Activated CD8-positive, alpha-beta memory T cell treated with anti-CD3 and anti-CD28 coated beads, Interleukin-2, amount 50 U/mL, for 24 hours (primary cell): Measurements from ENCODE around the gene ARV1.
"Not testable (repeated sequence)": the region's sequence is repeated elsewhere in the genome, so short reads cannot be mapped to it uniquely, and the experiment has no call there.

ENCODE experiments used
- DNase-seq: peaks from one replicate; pipeline ENCODE4 v3.0.0-alpha.2; 2020; ENCODE audit errors: extremely low read depth

ARV1 gene

DNA sequence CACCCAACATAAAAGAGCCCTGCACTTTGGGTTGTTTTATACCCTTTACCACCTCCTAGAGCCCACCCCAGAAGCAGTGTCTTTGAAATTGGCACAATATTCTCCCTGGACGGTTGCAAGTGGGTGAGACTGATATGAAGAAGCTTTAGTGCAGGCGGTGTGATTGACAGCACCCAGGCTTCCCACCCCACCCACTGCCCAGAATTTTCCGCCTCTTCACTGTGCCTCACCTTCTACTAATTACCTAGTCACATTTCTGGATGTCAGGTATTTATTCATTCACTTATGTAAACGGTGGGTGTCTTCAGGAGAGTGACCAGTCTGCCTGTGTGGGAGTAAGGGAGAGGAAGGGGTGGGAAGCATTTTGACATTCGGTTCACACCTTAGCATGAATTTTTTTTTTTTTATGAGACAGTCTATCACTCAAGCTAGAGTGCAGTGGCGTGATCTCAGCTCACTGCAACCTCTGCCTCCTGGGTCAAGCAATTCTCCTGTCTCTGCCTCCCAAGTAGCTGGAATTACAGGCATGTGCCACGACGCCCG lies 62.9 kb downstream of the ARV1 start:
- DNase-seq = no peak

DNA sequence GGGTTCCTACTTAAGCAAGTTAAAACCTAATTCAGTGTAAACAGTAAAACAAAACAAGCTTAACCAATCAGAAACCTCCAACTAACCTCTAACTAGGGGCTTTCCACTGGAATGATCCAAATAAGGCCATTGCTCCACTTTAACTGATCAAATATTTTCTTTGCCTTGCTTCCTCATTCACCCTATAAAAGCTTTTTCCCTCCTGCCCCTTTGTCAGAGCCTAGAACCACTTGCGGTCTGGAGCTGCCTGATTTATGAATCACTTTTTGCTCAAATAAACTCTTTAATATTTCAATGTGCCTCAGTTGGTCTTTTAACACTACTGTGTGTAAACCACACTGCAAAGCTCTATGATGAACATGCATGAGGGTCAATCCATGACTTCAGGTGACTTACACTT lies 65.7 kb downstream of the ARV1 start:
- no peak for DNase-seq

DNA sequence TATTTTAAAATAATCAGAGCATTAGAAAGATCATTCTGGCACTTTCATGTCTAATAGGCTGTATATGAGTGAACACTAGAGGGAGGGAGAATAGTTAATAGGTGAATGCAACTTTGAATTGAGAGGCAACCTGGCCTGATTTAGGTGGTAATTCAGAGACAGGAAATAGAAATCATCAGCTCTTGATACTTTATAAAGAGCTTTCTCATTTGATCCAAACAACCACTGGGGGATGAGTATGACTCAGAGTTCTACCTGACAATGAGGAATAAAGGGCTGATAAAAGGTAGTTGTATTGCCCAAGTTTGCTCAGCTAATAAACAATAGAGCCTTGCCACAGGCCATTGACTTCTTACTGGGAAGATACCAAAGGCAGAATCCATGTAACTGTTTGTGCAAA lies 66.4 kb downstream of the ARV1 start:
- DNase-seq = no peak

DNA sequence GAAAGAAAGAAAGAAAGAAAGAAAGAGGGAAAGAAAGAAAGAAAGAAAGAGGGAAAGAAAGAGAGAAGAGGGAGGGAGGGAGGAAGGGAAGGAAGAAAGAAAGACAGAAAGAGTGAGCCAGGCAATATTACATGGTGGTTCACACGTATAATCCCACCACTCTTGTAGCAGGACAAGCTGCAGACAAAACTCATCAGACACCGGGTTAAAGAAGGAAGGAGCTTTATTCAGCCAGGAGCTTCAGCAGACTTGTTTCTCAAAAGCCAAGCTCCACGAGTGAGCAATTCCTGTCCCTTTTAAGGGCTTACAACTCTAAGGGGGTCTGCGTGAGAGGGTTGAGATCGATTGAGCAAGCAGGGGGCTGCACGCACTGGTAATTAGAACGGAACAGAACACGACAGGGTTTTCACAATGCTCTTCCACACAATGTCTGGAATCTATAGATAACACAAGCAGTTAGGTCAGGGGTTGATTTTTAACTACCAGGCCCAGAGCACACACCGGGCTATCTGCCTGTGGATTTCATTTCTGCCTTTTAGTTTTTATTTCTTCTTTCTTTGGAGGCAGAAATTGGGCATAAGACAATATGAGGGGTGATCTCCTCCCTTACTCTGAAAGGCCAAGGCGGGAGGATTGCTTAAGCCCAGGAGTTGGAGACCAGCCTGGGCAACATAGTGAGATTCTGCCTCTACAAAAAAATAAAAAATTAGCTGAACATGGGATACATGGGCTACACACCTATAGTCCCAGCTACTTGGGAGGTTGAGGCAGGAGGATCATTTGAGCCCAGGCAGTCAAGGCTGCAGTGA lies 67.2 kb downstream of the ARV1 start:
- not testable (repeated sequence) for DNase-seq

DNA sequence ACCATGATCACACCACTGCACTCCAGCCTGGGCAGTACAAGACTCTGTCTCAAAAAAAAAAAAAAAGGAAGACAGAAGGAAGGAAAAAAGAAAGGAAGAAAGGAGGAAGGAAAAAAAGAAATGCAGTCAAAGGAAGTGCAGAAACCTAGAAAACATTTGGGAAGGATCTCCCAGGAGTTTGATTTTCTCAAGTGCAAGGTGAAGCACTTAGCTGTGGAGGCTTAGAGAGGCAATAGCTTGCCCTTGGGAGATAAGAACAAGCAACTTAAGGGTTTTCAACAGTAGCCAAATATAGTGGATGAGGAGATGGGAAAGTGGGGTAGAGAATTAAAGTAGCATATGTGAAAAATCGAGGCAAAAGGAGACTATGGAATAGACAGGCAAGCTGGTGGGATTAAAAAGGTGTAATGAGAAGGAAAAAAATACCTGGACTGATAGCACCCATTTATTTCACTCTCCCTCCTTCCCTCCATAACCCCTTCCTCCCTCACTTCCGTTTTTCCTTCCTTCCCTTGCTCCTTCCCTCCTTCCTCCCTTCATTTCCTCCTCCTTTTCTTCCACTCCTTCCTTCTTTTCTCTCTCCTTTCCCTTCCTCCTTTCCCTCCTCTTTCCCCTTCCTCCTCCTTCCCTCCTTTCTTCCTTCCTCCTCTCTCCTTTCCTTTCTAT lies 68.0 kb downstream of the ARV1 start:
- no peak for DNase-seq

DNA sequence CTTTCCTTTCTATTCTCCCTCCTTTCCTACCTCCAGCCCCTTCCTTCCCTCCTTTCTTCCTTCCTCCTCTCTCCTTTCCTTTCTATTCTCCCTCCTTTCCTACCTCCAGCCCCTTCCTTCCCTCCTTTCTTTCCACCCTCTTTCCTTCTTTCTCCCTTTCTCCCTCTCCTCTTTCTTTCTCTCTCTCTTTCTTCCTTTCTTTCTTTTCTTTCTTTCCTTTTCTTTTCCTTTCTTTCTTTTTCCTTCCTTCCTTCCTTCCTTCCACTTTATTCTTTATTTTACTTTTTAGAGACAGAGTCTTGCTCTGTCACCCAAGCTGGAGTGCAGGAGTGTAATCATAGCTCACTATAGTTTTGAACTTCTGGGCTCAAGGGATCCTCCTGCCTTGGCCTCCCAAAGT lies 68.6 kb downstream of the ARV1 start:
- not testable (repeated sequence) for DNase-seq

DNA sequence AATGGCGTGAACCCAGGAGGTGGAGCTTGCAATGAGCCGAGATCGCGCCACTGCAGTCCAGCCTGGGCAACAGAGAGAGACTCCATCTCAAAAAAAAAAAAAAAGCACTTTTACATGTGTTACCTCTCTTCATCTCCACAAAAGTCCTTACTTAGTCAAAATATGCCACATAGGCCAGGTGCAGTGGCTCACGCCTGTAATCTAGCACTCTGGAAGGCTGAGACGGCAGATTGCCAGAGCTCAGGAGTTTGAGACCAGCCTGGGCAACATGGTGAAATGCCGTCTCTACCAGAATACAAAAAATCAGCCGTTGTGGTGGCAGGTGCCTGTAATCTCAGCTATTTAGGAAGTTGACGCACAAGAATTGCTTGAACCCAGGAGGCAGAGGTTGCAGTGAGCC lies 69.5 kb downstream of the ARV1 start:
- DNase-seq = not testable (repeated sequence)

DNA sequence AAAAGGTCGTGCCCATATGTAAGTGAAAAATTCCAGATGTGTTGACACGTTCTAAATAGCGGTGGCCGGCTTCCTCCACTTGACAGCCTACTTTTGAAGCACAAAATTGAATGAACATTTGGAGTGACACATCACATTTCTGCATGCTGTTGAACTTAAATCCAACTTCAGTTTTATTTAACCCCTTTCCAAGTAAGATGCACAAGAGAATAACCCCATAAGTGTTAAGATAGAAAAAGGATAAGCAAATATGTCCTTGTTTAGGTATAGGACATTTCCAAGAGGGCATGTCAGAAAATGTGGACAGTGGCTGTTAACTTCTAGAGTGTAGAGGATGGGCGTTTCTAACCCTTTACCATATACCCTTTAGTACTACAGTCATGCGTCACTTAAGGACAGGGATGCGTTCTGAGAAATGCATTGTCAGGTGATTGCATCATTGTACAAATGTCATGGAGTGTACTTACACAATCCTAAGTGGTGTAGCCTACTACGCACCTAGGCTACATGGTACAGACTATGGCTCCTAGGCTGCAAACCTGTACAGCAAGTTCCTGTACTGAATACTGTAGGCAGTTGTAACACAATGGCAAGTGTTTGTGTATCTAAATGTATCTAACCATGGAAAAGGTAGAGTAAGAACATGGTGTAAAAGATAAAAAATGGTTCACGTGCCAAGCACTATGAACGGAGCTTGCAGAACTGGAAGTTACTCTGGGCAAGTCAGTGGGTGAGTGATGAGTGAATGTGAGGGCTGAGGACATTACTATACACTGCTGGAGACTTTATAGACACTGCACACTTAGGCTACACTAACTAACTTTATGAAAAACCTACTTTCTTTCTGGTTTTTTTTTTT lies 70.5 kb downstream of the ARV1 start:
- no peak for DNase-seq
